ENCODE measurements around the gene CCDC158.

GRCh38 chr4:76366737-76367136, 54.2 kb downstream of the CCDC158 start:
- TF ChIP-seq EZH2phosphoT487 (IDR thresholded peaks at IDR 0.05; ENCODE audit: unreplicated experiment) (no peak), POLR2AphosphoS5 (IDR thresholded peaks at IDR 0.05; ENCODE audit: low read depth) (no peak), CTCF (conservative IDR thresholded peaks at IDR 0.05; ENCODE audit: low read depth in 2 of 2) (no peak), REST (IDR thresholded peaks at IDR 0.05; ENCODE audit: unreplicated experiment) (no peak)
